DMS153 treated with DMSO at 0.1 percent for 48 hours (cell line): ENCODE results near the gene SLC29A2.

Experiments used
- DNase-seq: peaks from one replicate; lab custom pipeline; 2025; ENCODE audit not compliant: unreplicated experiment; lab: John Stamatoyannopoulos, UW

SLC29A2 gene

DNA sequence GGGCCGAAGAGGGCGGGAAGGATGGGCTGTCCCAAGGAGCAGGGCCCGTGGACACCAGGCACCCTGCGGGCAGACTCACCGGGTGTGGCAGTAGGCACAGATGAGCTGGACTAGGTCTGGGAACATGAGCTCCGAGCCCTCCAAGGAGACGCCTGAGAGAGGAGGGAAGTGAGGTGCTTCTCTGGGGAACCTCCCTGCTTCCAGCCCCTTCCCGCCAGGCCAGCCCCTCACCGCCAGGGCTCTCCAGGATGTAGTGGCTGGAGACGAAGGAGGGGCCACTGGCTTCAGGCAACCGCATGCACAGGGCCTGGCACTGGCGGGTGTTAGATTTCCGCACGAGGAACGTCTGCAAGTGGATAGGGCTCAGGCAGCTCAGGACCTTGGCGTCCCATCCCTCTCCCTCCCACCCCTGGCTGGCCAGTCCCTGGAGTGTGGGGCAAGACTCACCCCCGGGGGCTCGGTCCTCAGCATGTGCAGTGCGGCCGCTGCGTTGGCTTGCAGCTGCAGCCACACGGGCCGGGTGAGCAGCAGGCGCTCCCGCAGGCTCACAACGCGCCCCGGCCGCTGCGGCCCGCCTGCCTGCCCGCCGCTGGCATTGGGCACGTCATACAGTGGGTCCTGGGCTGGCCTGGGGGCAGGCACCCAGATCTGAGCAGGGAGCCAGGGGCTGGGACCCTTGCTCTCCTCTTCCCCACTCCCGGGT, 35.9 kb downstream of the SLC29A2 start:
- DNase-seq: no peak

- no peak for DNase-seq
These were observed 36.7 kb downstream of the SLC29A2 start for GRCh38 chr11:66334605-66335442.

DNA sequence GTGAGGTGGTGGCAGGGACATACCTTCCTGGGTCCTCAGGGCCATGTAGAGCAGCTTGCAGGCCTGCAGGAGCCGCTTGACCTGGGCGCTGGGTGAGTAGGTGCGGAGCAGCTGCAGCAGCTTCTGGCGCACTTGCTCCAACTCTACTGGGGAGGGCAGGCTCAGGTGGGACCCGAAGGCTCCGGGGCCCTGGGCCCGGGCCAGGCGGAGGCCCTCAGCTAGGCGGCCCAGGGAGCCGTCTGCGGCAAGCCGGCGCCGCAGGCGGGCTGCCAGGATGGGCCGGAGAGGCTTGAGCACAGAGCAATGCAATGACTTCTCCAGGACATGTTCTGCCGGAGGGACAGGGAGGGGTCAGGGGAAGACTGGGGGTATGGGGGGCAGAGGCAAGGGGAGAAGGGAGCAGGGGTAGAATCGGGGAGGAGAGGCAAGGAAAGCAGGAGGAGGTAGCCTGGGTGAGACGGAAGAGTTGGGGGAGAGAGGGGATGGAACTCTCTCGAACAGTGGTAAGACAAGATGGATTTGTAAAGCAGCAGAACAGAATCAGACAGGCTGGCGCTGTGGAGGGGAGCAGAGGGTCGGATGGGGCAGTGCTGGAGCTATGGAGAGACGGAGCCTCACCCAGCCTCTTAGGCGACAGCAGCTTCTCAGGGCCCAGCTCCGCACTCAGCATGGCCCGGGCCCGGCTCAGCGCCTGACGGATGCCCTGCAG, 37.5 kb downstream of the SLC29A2 start:
- no peak for DNase-seq

DNA sequence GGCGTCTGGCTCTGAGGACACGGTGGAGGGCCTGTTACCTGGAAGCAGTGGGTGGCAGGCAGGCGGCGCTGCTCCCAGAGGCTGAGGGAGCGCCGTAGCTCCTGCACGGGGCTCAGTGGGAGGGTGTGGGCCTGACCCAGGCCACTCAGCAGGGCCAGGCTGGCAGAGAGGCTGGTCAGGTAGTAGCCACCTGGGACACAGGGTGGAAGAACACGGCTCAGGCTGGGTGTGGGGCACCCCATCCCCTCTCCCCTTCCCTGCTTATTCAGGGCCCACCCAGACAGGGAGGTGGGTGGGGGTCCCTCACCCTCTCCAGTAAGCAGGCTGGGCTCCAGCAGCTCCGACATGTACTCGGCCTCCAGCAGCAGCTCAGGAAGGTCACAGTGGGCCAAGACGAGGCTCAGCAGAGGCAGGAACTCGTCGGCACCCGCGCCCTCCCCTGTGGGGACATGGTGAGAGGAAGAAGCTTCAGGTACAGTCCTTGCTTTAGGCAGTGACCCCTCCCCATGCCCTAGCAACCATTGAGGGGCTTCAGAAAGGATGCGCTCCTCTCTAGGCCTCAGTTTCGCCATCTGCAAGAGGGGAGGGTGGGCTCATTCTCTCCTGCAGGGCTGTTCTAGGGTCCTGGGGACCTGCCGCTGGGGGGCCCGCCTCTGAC, 38.2 kb downstream of the SLC29A2 start:
- DNase-seq: no peak

- DNase-seq: no peak
These were observed 39.0 kb downstream of the SLC29A2 start for GRCh38 chr11:66332371-66333219.

DNA sequence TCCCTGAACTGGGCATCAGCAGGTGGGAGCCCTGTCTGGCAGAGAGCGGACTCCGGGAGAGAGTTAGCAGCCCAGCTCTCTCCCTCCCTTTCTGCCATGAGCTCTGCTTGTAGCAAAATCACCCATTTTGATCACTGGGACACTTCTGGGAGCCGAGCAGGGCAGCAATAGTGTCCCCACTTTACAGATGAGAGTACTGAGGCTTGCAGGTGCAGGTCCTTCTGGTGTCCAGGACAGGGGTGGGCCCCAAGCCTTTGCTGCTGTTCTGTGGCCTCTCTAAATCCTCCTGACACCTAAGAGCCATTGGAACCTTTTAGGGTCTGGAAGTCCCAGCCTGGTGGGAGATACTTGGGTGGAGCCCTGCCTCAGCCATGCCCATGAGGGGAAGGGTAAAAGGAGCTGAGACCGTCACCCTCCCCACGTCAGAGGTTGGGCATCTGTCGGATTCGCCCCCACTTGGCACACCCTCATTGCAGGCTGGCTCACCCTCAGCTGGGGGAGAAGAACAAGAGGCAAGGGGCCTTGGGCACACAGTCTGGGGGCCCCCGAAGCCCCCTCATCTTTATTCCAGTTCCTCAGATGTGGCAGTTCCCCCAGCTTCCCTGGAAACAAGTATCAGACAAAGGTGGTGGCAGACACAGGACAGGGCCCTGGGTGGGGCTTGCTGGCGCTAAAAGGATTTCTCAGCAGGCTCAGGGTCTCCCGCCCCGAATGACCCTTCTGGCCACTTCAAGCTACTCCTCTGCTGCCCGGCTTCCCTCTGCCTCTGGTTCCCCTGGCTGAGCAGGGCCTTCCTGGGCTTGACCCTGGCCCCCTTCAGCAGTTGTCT, 39.8 kb downstream of the SLC29A2 start:
- no peak for DNase-seq

GRCh38 chr11:66330931-66331330, 40.6 kb downstream of the SLC29A2 start:
- DNase-seq: no peak

GRCh38 chr11:66329165-66329673, 42.3 kb downstream of the SLC29A2 start:
- DNase-seq: no peak

- peak; percentile 71 for DNase-seq
These were observed 43.0 kb downstream of the SLC29A2 start for GRCh38 chr11:66328302-66329144.

DNA sequence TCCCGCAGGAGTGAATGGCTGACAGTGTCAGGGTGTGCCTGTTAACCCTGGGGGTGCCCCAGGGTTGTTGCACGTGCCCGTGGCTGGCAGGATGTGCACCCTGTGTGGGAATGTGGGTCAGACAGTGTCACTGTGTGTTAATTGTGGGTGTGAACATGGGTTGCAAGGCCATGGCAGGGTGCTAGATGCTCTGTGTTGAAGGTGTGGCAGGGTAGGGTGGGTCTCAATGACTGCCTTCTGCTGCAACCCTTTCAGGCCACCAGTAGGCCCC, 43.6 kb downstream of the SLC29A2 start:
- DNase-seq: no peak

DNA sequence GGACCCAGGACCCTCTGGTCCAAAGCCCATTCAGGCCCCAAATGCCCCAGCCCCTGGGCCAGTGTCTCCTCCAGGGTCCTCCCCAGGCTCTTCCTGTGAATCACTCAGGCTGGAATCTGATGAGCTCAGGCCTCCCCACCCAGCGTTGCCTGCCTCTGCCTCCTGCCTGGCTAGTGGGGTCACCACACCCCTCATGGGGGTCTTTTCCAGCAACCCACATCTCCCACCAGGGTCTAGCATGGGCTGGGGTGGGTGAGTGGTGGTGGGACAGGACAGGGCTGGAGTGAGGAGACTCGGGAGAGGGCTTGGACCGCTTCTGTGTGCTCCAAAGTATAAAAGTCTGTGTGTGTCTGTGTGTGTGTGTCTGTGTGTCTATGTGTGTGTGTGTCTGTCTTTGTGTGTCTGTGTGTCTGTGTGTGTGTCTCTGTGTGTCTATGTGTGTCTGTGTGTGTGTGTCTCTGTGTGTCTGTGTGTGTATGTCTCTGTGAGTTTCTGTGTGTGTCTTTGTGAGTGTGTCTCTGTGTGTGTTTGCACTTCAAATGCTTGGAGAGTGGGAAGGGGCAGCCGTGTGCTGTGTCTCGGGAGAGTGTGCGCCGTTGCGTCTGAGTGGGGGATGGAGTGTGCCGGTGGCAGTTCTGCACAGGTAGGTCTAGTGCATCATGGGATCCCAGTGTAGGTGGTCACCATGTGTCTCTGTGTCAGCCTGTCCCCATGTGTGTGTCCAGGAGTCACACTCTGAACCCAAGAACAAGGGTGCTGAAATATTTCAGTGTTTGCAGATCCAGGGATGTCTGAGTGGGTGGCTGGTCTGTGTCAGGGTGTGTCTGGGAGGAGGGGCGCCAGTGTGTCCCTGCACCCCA, 44.2 kb downstream of the SLC29A2 start:
- DNase-seq: no peak

- DNase-seq: no peak
These were observed 45.1 kb downstream of the SLC29A2 start for GRCh38 chr11:66326261-66327111.

DNA sequence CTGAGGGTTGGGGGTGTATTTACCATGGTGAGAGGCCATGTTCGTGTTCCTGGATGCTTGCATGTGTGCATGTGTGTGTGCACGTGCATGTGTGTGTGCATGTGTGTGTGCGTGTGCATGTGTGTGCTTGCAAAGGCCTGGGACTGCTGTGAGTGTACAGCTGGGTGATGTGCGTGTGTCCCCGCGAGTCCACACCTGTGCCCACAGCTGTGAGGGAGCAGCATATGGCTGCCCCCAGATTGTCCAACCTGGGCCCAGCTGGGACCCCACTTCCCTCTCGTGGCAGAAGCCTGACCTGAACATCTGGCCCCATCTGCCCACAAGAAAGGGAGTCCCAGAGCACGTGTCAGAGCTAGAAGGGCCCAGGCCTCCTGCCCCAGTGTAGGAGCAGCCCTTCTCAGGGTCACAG, 46.3 kb downstream of the SLC29A2 start:
- DNase-seq: no peak

- DNase-seq: no peak
These were observed 46.9 kb downstream of the SLC29A2 start for GRCh38 chr11:66324664-66325063.

- DNase-seq: no peak
These were observed 47.9 kb downstream of the SLC29A2 start for GRCh38 chr11:66323684-66324083.

DNA sequence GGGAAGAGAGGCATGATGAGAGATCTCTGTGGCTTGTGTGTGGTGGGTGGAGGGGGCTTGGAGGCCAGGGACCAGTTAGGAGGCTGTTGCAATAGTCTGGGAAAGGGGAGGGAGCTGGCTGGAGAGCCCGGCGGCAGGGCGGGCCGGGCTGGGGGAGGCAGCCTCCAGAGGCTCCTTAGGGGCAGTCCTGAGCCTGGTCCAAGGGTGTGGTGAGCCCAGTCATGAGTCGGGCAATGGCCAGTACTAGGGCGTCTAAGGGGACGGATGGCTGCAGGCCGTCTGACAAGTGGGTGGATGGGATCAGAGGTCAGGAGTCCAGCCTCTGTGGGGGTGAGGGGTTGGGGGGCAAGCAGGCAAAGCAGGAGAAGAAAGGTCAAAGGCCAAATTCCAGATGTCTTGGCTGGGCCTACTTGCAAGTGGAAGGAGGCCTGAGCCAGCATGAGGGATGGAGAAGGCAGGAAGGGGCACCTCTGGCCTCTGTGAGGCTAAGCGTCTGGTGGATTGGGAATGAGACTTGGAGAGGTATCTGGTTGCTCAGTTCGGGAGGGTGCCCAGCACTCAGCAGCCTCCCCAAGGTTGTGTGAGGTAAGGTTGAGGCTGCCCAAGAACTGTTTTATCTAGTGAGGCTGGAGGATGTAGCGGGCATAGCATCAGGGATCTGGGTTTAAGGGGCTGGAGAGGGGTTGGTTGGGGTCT, 48.7 kb downstream of the SLC29A2 start:
- DNase-seq: no peak
